Dendritic cell treated with granulocyte-macrophage colony-stimulating factor and Interleukin-4, amounts not matched to agents 40 ng/mL and 50 ng/mL, for 4 days (primary cell): ENCODE results near the gene DPYD.

ENCODE experiments used
- H3K27ac Mint-ChIP-seq: one replicate; pipeline ENCODE4 v1.8.0; 2022; ENCODE audit warnings: mild to moderate bottlenecking, mixed read lengths
- H3K27me3 Mint-ChIP-seq: one replicate; pipeline ENCODE4 v1.8.0; 2022; ENCODE audit warnings: mild to moderate bottlenecking, mixed read lengths
- H3K36me3 Mint-ChIP-seq: one replicate; pipeline ENCODE4 v1.8.0; 2022; ENCODE audit warnings: low read depth, mixed read lengths
- H3K4me1 Mint-ChIP-seq: one replicate; pipeline ENCODE4 v1.8.0; 2022; ENCODE audit warnings: low read depth, mixed read lengths
- H3K4me3 Mint-ChIP-seq: one replicate; pipeline ENCODE4 v1.8.0; 2022; ENCODE audit warnings: mild to moderate bottlenecking, moderate library complexity, mixed read lengths
- H3K9me3 Mint-ChIP-seq: one replicate; pipeline ENCODE4 v1.8.0; 2022; ENCODE audit warnings: mixed read lengths
- intact Hi-C: fragments of 100-400 bp; cut with micrococcal nuclease; formaldehyde crosslinking; loops from one replicate; pipeline ENCODE4 v1.15.0; 2022

The DPYD gene

DNA sequence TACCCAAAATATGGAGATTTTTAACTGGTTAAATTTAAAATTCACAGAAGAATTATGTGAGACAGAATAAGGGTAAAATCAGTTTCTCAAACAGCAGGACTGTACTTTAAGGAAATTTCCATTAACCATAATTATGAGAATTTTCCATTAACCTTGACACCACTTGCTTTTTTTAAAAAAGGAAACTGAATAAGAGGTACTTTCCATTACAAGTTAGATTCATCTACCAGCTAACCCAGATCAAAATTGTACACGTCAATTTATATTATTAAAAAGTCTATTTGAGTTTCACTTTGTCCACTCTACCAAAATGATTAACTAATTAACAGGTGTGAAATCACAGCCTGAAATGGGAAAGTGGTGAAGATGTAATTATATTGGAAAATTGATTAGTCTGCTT, 414.5 kb downstream of the DPYD start:
- Mint-ChIP-seq H3K27ac (no peak overlapping the region), H3K36me3 (peaks cover 66% of the 10 kb centered on the region), H3K9me3 (no peaks in the 10 kb centered on the region), H3K4me3 (no peak overlapping the region), H3K4me1 (peaks cover 7% of the 10 kb centered on the region), H3K27me3 (no peaks in the 10 kb centered on the region)
- intact Hi-C loops: no loop called here

DNA sequence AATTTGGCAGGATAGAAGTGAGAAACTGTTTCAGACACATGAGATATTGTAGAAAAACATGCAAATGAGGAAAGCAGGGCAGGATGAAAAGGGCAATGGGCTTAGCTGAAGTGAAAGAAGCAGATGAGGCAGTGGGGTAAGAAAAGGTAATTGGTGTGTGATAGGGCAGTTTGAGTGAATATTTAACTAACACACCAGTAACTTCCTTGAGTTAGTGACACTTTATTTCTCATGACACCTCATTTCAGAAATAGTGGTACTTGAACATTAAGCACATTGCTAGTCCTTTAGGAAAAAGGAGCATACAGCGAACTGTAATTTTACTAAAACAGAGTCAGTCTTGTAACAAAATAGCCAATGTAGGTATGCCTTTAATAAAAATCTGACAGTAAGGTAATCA, 415.0 kb downstream of the DPYD start:
- H3K36me3 Mint-ChIP-seq: peaks cover 65% of the 10 kb centered on the region
- H3K9me3 Mint-ChIP-seq: no peaks in the 10 kb centered on the region
- no peak overlapping the region for H3K27ac Mint-ChIP-seq
- intact Hi-C loops: no loop called here
- H3K4me1 Mint-ChIP-seq: peaks cover 7% of the 10 kb centered on the region
- no peaks in the 10 kb centered on the region for H3K27me3 Mint-ChIP-seq
- H3K4me3 Mint-ChIP-seq: no peak overlapping the region

DNA sequence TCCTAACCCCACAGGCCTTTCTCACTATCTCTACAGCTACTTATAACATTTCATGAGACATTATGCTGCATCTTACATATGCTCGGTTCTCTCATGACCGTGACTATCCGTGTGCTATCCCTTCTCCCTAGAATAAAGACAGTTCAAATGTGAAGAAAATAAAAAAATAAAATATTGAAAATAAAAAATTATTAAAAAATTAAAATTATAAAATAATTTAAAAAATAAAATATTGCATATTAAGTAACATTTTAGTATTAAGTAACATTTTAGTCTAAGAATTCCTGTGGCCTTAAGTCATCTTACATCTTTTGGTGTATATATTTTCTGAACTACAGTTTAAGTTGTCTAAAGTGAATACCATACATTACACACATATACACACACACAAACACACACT, 415.5 kb downstream of the DPYD start:
- Mint-ChIP-seq H3K4me1 (peaks cover 7% of the 10 kb centered on the region), H3K27ac (no peak overlapping the region), H3K4me3 (no peak overlapping the region), H3K27me3 (no peaks in the 10 kb centered on the region), H3K9me3 (no peaks in the 10 kb centered on the region), H3K36me3 (peaks cover 60% of the 10 kb centered on the region)
- intact Hi-C loops: no loop called here

DNA sequence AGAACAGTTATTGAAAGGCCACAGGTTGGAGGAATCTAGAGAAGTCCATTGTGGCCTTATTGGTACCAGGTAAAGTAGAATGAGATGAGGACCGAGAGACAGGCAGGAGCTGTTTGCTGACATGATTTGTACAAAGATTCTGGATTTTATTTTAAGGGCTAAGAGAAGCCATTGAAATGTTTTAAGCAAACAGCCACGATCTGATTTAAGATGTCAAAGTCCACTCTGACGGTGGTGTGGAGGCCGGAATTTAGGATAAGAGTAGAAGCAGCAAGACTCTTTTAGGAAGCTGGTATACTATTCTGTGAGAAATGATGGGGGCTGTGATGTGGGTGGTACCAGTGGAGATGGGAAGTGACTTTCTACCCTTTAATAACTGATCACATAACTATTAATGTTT, 418.5 kb downstream of the DPYD start:
- no peak overlapping the region for H3K27ac Mint-ChIP-seq
- H3K9me3 Mint-ChIP-seq: no peaks in the 10 kb centered on the region
- peaks cover 34% of the 10 kb centered on the region for H3K36me3 Mint-ChIP-seq
- no peaks in the 10 kb centered on the region for H3K4me1 Mint-ChIP-seq
- no peaks in the 10 kb centered on the region for H3K27me3 Mint-ChIP-seq
- no peak overlapping the region for H3K4me3 Mint-ChIP-seq
- intact Hi-C loops: no loop called here

DNA sequence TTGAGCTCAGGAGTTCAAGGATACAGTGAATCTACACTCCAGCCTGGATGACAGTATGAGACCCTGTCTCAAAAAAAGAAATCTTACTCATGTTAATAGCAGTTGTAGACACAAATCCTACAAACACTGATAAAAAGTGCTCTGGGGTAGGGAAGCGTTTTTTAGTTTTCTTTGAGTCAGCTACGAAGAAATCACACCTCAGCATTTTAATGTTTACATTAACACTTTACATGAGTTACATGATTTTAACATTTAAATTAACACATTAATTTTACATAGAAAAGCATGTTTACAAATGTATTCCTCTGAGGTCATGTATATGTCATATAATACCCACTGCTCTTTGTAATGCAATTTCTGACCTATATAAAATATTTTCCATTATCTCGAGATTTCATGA, 419.2 kb downstream of the DPYD start:
- intact Hi-C loops: no loop called here
- no peak overlapping the region for H3K27ac Mint-ChIP-seq
- peaks cover 34% of the 10 kb centered on the region for H3K36me3 Mint-ChIP-seq
- H3K4me1 Mint-ChIP-seq: no peaks in the 10 kb centered on the region
- no peaks in the 10 kb centered on the region for H3K9me3 Mint-ChIP-seq
- no peak overlapping the region for H3K4me3 Mint-ChIP-seq
- no peaks in the 10 kb centered on the region for H3K27me3 Mint-ChIP-seq

DNA sequence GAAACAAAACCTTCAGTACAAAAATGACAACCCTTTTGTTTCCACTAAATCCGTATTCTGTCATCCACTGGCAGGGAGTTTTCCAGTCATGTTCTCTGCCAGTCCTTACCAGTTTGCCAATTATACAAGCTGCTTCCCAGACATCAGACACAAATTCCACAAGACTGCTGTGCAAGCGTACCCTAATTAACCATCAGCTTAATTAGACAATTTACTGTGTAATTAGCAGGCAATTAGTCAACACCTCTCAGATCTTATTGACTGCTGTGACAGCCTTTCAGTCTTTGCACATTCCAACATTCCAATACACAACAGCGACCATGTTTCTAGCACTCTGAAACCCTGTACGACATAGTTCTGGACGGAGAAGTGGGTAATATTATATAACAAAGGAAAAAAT, 420.1 kb downstream of the DPYD start:
- H3K27me3 Mint-ChIP-seq: no peaks in the 10 kb centered on the region
- no peak overlapping the region for H3K27ac Mint-ChIP-seq
- intact Hi-C loops: no loop called here
- no peak overlapping the region for H3K4me3 Mint-ChIP-seq
- H3K9me3 Mint-ChIP-seq: no peaks in the 10 kb centered on the region
- no peaks in the 10 kb centered on the region for H3K4me1 Mint-ChIP-seq
- peaks cover 37% of the 10 kb centered on the region for H3K36me3 Mint-ChIP-seq

DNA sequence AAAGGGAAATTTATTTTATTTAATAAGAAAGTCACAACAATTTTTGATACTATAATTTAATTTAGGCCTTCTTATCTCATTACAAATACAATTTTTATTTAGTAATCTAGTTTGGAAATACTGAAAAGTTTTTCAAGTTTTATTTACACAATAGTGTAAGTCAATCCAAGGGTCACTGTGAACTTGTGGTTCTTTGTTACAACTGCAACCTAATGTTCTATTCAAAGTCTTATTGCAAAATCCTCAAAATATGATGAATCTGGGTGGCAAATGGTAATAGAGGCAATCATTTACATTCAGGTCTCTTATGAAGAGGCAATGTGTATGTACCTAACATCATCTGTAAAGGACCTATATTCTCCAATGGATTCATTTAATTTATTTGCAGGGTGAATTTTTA, 421.2 kb downstream of the DPYD start:
- H3K27ac Mint-ChIP-seq: no peak overlapping the region
- peaks cover 32% of the 10 kb centered on the region for H3K36me3 Mint-ChIP-seq
- no peak overlapping the region for H3K4me3 Mint-ChIP-seq
- H3K4me1 Mint-ChIP-seq: no peaks in the 10 kb centered on the region
- H3K27me3 Mint-ChIP-seq: no peaks in the 10 kb centered on the region
- intact Hi-C loops: no loop called here
- H3K9me3 Mint-ChIP-seq: no peaks in the 10 kb centered on the region

DNA sequence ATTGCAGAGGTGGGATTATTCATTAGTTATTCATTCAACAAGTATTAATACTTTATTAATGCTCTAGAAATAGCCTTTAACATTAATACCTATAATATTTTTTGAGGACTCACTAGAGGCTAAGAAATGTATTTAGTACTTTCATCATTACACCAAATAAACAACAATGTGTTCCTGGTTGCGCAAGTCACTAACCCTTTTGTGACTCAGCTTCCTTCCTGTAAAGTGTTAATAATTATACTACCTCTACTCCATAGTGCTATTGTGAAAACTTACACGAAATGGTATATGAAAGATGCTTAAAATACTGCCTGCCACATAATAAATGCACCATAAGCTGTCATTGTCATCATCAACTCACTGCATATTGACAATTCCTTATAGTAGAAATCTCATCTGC, 431.0 kb downstream of the DPYD start:
- H3K4me1 Mint-ChIP-seq: peaks cover 4% of the 10 kb centered on the region
- H3K27ac Mint-ChIP-seq: no peak overlapping the region
- no peaks in the 10 kb centered on the region for H3K27me3 Mint-ChIP-seq
- intact Hi-C loops: no loop called here
- no peaks in the 10 kb centered on the region for H3K9me3 Mint-ChIP-seq
- H3K36me3 Mint-ChIP-seq: peaks cover 11% of the 10 kb centered on the region
- no peak overlapping the region for H3K4me3 Mint-ChIP-seq

DNA sequence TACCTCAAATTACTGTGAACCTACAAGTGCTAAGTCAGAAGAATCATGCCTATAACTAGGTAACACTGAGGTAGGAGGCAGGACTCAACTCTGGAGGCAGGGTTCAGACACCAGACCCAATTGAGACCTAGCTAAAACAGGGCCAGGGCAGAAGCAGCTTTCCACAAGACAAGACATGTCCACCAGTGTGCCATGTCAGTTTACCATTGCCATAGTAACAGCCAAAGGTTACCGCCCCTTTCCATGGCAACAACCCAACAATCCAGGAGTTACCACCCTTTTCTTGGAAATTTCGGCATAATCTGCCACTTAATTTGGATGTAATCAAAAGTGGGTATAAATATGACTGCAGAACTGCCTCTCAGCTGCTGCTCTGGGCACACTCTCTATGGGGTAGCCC, 432.3 kb downstream of the DPYD start:
- Mint-ChIP-seq H3K27ac (no peak overlapping the region), H3K4me3 (no peak overlapping the region), H3K36me3 (peaks cover 20% of the 10 kb centered on the region), H3K4me1 (peaks cover 11% of the 10 kb centered on the region), H3K9me3 (no peaks in the 10 kb centered on the region), H3K27me3 (no peaks in the 10 kb centered on the region)
- intact Hi-C loops: no loop called here

DNA sequence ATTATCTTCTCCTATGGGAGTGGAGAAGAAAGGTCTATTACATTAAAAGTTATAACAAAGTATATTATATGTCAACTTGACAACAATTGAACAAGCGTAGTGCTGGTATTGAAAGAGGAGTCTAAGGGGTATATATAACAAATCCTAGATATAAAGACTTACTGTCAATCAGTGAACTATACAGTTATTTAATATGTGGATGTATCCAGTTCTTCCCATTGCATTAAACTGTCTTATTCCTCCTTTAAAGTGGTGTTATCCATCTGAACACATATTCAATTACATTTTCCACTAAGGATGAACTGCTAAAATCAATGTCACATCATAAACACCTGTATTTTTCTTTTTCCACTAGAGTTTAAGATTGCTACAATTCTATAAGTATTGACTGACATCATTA, 438.8 kb downstream of the DPYD start:
- no peaks in the 10 kb centered on the region for H3K9me3 Mint-ChIP-seq
- no peaks in the 10 kb centered on the region for H3K27me3 Mint-ChIP-seq
- no peak overlapping the region for H3K27ac Mint-ChIP-seq
- no peak overlapping the region for H3K4me3 Mint-ChIP-seq
- peaks cover 11% of the 10 kb centered on the region for H3K4me1 Mint-ChIP-seq
- intact Hi-C loops: no loop called here
- peaks cover 49% of the 10 kb centered on the region for H3K36me3 Mint-ChIP-seq

DNA sequence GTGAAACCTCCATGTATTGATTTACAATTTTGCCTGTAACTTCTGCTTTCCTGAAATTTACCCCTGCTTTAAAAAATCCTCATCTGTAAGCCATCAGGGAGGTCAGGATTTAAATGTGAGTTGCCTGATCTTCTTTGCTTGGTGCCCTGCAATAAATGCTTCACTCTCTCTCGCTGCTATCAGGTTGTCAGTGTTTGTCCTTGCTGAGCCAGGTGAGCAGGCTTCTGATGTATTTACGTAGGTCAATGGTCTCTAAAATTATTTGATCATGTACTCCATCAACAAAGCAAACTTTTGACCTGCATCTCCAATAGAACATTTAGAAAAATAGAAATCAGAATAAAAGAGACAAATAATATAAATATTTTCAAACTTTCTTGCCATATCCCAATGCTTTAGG, 453.4 kb downstream of the DPYD start:
- no peak overlapping the region for H3K27ac Mint-ChIP-seq
- peaks cover 50% of the 10 kb centered on the region for H3K36me3 Mint-ChIP-seq
- no peak overlapping the region for H3K4me3 Mint-ChIP-seq
- intact Hi-C loops: no loop called here
- H3K9me3 Mint-ChIP-seq: no peaks in the 10 kb centered on the region
- H3K27me3 Mint-ChIP-seq: no peaks in the 10 kb centered on the region
- peaks cover 18% of the 10 kb centered on the region for H3K4me1 Mint-ChIP-seq

DNA sequence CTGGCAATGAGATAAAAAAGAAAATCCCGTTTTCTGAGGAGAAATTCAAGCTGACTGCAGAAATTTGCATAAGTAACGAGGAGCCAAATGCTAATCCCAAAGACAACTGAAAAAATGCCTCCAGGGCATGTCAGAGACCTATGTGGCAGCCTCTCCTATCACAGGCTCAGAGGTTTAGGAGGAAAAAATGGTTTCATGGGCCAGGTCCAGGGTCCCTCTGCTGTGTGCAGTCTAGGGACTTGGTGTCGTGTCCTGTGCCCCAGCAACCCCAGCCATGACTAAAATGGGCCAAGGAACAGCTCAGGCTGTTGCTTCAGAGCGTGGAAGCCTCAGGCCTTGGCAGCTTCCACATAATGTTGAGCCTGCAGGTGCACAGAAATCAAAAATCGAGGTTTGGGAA, 456.5 kb downstream of the DPYD start:
- Mint-ChIP-seq H3K27ac (no peak overlapping the region), H3K27me3 (no peaks in the 10 kb centered on the region), H3K4me1 (peaks cover 23% of the 10 kb centered on the region), H3K9me3 (no peaks in the 10 kb centered on the region), H3K36me3 (peaks cover 45% of the 10 kb centered on the region), H3K4me3 (no peak overlapping the region)
- intact Hi-C loops: no loop called here

DNA sequence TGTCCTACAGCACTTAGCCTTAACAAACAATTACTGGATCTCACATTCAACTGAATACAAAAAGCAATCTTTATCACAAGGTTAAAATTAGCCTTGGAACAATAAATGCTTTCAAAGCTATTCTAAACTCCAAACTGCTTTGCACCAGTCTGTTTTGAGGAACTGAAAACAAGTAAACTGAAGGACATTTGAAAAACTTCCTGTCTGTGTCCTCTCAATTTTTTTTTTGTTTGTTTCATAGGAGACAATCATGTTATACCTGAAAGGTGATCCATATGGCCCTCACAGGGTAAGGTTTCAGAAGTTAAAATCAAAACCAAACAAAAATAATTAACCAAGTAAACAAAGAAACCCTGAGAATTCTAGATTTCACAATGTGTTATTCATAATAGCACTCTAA, 459.1 kb downstream of the DPYD start:
- Mint-ChIP-seq H3K27me3 (no peaks in the 10 kb centered on the region), H3K4me3 (no peak overlapping the region), H3K36me3 (peaks cover 56% of the 10 kb centered on the region), H3K9me3 (no peaks in the 10 kb centered on the region), H3K4me1 (peaks cover 17% of the 10 kb centered on the region), H3K27ac (no peak overlapping the region)
- intact Hi-C loops: no loop called here

DNA sequence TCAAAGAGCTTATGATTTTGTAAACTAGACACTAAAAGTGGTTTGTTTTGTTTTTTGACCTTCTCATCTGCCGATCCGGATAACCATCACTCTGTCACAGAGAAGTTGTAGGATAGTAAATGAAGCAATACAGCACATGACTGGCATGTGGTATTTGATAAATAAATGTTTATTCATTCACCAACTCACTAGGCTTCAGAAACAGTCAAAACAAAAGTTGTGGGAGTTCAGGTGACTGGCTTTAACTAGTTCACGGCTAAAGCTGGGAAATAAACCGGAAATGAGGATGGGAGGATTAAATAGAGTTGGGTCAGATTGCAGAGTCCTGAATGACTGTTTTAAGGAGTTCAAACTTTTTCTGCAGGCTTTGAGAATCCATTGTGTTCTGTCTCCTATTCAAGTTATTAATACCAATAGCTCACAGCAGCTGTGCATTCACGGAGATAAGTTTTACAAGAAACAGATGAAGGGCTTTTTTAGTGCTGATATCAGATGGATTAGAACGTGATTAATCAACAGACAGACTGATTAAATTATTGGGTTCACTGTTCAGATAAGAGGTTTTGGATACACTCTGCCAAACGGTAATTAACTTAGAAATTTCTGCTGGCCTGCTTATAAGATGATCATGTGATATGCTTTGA, 463.3 kb downstream of the DPYD start:
- peaks cover 8% of the 10 kb centered on the region for H3K4me1 Mint-ChIP-seq
- H3K27me3 Mint-ChIP-seq: no peaks in the 10 kb centered on the region
- H3K4me3 Mint-ChIP-seq: no peak overlapping the region
- peaks cover 42% of the 10 kb centered on the region for H3K36me3 Mint-ChIP-seq
- H3K27ac Mint-ChIP-seq: no peak overlapping the region
- no peaks in the 10 kb centered on the region for H3K9me3 Mint-ChIP-seq
- intact Hi-C loops: no loop called here

DNA sequence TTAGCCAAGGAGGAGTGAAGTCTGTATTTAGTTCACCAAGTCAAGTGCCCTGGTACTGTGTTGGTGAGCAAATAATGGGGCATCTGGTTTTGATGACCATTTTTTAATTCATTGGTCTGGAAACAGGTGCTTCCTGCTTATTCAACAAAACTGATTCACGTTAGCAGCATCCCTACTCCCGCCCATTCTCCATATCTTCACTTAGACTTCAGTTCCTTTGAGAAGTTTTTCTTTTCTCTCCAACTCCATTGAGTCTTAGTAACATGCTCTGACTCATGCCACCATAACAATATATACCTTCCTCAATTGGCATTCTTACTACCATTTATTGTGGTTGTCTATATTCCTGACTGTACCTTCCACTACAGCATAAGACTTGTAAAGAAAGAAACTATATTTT, 468.9 kb downstream of the DPYD start:
- no peaks in the 10 kb centered on the region for H3K9me3 Mint-ChIP-seq
- intact Hi-C loops: no loop called here
- peaks cover 47% of the 10 kb centered on the region for H3K36me3 Mint-ChIP-seq
- H3K4me1 Mint-ChIP-seq: peaks cover 17% of the 10 kb centered on the region
- H3K4me3 Mint-ChIP-seq: no peak overlapping the region
- no peaks in the 10 kb centered on the region for H3K27me3 Mint-ChIP-seq
- no peak overlapping the region for H3K27ac Mint-ChIP-seq
